ENCODE measurements around the gene EGR1.
"Not testable (repeated sequence)": the region's sequence is repeated elsewhere in the genome, so short reads cannot be mapped to it uniquely, and the experiment has no call there.

The EGR1 gene

DNA sequence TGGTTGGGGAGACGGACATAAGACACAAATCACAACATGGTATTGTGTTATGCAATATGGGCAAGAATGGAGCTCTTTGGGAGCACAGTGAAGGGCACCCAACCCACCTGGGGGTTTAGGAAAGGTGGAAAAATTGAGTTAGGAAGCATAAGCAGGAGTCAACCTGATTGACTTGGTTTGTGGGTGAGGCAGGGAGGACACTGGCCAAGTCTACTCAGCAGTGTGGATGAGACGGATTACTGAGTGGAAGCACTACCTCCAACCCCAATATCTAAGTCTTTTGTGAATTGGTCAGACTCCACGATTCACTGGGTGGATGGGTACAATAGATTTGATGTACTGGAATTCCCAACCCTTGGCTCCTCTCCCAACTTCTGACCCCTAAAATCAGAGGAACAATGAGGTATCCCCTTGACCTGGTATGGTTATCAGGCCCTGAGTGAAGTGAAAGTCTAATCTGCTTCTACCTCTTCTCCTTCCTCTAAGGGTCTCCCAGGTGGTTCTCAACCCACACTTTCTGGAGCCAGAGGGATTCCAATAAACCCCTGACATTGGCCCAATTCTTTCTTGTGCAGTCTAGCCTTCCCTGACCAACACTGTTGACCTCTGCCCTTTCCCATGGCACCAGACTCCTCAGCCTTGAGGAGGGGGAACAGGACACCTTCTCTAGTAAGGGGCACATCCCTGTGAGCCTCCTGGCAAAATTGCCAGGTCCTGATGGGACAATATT is 5.2 kb downstream of the EGR1 start:
- no peak for DNase-seq

- no peak for DNase-seq
Observed at GRCh38 chr5:138471052-138471361, 5.7 kb downstream of the EGR1 start.

DNA sequence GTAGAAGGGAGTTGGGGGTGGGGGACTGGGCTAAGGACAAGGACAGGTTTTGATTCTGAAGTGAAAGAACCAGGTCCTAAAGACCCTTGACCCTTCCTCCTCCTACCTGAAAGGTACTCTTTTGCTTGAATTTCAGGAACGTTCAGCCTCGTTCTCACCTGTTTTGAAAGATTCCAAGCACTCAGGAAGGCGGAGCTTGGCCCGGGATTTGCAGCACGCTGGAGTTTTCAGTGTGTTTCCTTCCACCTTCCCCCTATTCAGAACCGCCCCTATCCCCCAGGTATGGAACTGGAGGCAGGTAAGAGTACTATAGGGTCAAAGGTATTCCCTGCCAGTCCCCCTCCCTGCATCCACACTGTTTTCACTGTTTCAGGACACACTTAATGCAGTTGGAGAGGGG is 7.1 kb downstream of the EGR1 start:
- DNase-seq, result no peak

DNA sequence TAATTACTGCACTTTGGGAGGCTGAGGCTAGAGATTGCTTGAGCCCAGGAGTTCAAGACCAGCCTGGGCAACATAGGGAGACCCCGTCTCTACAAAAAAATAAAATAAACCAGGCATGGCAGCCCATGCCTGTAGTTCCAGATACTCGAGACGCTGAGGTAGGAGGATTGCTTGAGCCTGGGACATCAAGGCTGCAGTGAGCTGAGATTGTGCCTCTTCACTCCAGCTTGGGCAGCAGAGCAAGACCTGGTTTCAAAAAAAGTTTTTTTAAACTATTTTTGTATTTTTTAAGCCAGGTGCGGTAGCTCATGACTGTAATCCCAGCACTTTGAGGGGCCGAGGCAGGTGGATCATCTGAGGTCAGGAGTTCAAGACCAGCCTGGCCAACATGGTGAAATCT is 7.9 kb downstream of the EGR1 start:
- DNase-seq, result not testable (repeated sequence)

GRCh38 chr5:138476918-138477317 is 11.6 kb downstream of the EGR1 start:
- DNase-seq, result no peak

- no peak for DNase-seq
Observed at GRCh38 chr5:138482638-138483037, 17.4 kb downstream of the EGR1 start.

DNA sequence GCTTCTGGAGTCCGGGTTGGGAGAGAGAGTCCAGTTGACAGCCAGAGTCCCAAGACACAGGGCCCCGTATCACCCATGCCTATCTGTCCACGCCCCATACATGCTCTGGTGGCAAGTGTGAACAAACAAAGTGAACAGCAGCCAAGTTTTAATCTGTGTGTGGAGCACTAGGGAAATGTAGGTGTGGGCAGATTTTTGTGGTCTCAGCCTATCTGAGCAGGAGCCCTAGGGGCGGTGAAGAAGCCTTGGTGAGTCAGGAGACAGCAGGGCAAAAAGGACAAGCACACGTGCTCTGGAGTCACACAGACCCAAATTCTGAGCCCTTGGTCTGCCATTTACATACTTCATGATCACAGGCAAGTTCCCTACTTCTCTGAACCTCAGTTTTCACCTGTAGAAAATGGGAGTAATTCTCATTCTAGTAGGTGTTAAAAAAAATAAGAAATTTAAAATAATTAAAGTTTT is 23.2 kb downstream of the EGR1 start:
- DNase-seq, result no peak

GRCh38 chr5:138489683-138490061 is 24.4 kb downstream of the EGR1 start:
- DNase-seq, result no peak

- DNase-seq, result no peak
Observed at GRCh38 chr5:138490648-138491283, 25.5 kb downstream of the EGR1 start.

DNA sequence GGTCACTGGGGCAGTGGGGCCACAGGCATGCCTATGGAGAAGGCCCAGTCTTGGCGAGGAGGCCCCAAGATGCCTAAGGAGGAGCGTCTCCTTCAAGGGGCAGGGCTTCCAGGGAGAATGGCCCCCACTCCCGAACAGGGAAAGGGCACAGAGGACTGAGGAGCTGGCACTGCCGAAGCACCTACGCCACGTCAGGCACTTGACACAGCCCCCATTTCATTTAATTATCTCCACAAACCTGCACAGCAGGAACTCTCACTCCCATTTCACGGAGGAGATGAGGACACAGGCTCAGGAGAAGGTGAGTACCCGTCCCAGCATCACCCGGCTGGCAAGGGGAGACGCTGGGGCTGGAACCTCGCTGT is 26.0 kb downstream of the EGR1 start:
- DNase-seq, result no peak

DNA sequence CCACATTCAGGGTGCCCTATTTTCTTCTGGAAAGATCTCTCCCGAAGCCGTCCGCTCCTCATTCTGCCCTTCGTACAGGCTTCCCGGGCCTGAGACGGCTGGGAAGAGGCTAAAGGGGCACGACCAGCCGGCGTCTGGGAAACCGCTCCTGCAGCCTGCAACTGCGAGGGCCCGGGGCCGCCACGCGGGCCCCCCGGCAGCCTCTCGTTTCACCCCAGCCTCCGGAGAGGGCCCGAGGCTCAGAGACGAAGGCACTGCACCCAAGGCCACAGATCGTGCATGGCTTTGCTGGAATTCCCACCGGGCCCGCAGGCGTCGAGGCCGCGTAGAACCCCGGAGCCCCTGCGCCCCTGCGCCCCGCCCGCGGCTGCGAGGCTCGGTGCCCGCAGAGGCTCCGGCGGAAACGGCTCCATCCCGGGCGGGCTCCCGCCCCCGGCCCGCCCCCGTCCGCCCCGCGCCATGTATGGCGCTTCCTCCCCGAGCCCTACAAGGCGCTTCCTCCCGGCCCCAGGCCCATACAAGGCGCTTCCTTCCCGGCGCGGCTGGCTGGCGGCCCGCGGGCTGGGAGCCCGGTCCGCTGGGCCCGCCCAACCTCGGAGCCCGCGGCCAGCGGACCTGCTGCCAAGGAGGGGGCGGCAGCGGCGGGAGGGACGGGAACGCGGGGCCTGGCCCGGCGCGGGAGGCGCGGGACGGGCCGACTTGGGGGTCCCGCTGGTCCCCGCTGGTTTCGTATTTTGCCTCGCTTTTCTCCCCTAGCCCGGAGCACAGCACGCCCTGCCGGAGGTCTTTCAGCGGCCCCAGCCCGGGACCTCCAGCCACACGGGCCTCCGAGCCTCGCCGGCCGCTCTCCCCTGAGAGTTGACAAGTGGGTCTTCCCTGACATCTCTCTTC is 26.6 kb downstream of the EGR1 start:
- DNase-seq, result peak; percentile 84

DNA sequence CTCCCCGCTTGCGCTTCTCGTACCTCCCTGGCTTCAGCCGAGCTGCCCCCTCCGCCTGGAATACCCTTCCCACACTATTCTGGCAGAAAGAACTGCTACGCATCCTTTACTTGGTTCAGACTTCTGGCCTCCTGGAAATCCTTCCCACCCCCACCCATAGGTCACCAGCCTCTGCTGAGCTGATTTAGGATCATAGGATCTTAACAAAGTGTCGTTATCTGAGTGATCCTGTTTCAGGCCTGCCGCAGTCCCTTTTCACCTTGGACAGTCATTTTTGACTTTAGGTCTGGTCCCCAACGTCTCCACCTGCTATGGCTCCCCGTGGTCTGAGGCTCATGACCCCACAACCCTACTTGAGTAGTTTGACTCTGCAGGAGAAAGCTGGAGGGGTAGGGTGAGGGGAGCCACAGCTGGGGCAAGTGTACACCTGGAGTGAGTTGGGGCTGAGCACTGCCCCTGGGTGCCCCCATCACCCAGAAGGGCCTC is 27.3 kb downstream of the EGR1 start:
- DNase-seq, result no peak

- no peak for DNase-seq
Observed at GRCh38 chr5:138495351-138495750, 30.1 kb downstream of the EGR1 start.

- DNase-seq, result no peak
Observed at GRCh38 chr5:138498376-138498775, 33.1 kb downstream of the EGR1 start.

DNA sequence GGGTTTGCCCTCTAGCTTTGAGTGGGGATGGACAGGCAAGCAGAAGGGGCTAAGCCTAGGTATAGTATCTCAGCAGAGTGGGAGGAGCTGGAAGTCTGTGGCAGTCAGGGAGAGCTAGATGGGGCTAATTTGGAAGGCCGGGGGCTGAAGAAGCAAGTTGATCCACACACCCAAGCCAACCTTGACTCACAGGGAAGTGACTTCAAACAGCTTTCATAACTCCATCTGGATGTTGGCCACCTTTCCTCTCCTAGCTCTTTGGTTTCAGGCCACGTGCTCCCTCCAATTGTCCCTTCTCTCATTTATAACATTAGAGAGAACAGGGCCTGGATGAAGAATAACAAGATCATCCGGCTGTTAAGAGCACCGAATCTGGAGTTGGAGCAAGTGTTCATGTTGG is 36.8 kb downstream of the EGR1 start:
- no peak for DNase-seq

DNA sequence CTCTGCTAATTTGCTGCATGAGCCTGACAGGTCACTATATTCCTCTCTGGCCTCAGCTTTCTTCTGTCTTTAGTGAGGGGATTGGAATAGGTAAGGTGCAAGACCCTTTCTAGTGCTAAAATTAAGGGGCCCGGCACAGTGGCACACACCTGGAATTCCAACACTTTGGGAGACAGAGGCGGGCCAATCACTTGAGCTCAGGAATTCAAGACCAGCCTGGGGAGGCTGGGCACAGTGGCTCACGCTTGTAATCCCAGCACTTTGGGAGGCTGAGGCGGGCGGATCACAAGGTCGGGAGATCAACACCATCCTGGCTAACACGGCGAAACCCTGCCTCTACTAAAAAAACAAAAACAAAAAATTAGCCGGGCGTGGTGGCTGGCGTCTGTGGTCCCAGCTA is 37.2 kb downstream of the EGR1 start:
- no peak for DNase-seq

DNA sequence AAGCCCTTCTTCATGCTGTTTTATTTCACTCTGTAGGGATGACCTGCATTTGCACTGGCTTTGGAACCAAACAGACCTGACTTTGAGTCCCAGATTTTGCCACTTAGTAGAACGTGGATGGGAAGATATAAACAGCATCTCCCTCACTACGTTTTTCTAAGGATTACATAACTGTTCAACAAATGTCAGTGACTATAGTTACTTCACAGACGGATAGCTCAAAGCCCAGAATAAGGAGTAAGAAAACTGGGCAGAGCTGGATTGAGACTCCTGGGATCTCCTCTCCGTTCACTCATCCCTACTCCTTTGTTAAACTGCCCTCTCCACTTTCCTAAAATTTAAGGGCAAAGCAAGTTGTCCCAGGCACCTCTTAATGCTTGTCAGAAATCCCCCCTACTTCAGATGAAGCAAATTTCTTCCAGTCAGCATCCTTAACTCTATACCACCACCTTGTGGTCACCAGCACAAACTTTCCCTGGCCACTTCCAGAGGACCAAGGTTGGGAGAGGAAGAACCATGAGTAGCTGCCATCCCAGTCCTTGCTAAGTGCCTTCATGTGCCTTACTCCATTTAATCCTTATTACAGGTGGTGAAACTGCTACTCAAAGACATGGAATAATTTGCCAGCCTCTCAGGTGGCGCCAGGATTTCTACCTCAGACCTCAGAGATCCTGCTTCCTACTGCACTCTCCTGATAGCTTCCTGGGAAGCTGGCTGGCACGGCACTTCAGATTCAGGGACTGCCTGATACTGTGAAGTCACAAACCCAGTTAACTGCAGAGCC is 38.4 kb downstream of the EGR1 start:
- DNase-seq, result peak; percentile 24

GRCh38 chr5:138504799-138505198 is 39.5 kb downstream of the EGR1 start:
- no peak for DNase-seq

GRCh38 chr5:138506370-138507306 is 41.4 kb downstream of the EGR1 start:
- DNase-seq, result no peak

GRCh38 chr5:138507485-138507884 is 42.2 kb downstream of the EGR1 start:
- not testable (repeated sequence) for DNase-seq

DNA sequence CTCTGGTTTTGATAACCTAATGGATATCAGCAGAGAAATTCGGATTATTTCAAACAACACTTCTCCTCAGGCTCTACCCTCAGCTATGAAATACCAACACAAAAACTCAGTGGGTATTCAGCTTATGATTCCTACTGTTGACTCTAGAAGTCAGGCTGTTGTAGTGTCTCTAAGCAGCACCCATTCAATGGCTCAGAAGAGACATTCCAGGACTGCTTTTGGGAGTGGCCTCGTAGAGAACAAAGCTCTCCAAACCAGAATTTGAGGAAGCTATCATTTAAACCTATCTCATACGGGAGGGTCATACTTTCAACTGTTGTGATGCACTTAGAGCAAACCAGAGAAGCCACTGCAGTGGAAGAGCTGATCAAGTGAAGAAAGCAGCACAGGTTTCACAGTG is 43.7 kb downstream of the EGR1 start:
- DNase-seq, result no peak

- no peak for DNase-seq
Observed at GRCh38 chr5:138514021-138514420, 48.7 kb downstream of the EGR1 start.
